ENCODE results near the gene ATL2.

GRCh38 chr2:38384338-38384737 lies 7.3 kb upstream of the ATL2 start:
- no peak for TF ChIP-seq EZH2 (IDR thresholded peaks at IDR 0.05; ENCODE audit: insufficient read depth, poor library complexity, severe bottlenecking)
- TF ChIP-seq EZH2phosphoT487 (IDR thresholded peaks at IDR 0.05; ENCODE audit: insufficient read depth, low read depth), result no peak

All from GM23248 (cell line).